OCI-LY3 (cell line): ENCODE measurements around the gene PRSS33.

ENCODE experiments used
- EZH2phosphoT487 ChIP-seq: fragments of 200-600 bp; shearing (Covaris generic); IDR thresholded peaks from 2 replicates; pipeline ENCODE4 v1.6.1; 2018; ENCODE audit warnings: antibody characterized with exemption, mixed run types, low read depth
- TF ChIP-seq, protein P1 (sequence below): fragments of 200-600, 300-600 bp; sonication (generic); IDR thresholded peaks from 2 replicates; pipeline ENCODE4 v1.5.1; 2014; ENCODE audit warnings: antibody characterized with exemption, low read length, low read depth

DNA sequence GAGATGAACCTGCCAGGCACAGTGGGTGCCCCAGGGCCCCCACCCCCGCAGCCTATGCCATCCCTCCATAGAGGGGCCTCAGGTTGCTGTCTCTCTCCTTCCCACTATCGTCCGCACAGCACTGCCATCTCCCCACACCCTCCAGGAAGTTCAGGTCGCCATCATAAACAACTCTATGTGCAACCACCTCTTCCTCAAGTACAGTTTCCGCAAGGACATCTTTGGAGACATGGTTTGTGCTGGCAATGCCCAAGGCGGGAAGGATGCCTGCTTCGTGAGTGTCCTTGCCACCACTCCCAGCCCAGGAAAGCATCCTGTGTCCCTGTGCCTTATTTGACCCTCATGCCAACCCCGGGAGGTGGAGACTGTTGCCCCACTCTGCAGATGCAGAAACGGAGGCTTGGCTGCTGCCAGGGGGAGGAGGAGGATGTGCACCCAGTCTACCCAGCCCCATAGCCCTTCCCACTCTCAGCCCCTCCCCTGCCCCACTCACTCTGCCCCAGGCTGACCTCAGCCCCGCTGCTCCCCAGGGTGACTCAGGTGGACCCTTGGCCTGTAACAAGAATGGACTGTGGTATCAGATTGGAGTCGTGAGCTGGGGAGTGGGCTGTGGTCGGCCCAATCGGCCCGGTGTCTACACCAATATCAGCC, 33.6 kb upstream of the PRSS33 start:
- TF ChIP-seq, protein P1, sequence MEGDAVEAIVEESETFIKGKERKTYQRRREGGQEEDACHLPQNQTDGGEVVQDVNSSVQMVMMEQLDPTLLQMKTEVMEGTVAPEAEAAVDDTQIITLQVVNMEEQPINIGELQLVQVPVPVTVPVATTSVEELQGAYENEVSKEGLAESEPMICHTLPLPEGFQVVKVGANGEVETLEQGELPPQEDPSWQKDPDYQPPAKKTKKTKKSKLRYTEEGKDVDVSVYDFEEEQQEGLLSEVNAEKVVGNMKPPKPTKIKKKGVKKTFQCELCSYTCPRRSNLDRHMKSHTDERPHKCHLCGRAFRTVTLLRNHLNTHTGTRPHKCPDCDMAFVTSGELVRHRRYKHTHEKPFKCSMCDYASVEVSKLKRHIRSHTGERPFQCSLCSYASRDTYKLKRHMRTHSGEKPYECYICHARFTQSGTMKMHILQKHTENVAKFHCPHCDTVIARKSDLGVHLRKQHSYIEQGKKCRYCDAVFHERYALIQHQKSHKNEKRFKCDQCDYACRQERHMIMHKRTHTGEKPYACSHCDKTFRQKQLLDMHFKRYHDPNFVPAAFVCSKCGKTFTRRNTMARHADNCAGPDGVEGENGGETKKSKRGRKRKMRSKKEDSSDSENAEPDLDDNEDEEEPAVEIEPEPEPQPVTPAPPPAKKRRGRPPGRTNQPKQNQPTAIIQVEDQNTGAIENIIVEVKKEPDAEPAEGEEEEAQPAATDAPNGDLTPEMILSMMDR: no peak
- TF ChIP-seq EZH2phosphoT487: no peak
